GM15510 (cell line): ENCODE results near the gene BAIAP3.

Experiments
- POLR2A ChIP-seq: IDR thresholded peaks from 3 replicates; pipeline ENCODE4 v1.6.1; 2011; ENCODE audit warnings: borderline replicate concordance; ENCODE audit not compliant: insufficient read length; ENCODE audit errors: extremely low read depth

The BAIAP3 gene

DNA sequence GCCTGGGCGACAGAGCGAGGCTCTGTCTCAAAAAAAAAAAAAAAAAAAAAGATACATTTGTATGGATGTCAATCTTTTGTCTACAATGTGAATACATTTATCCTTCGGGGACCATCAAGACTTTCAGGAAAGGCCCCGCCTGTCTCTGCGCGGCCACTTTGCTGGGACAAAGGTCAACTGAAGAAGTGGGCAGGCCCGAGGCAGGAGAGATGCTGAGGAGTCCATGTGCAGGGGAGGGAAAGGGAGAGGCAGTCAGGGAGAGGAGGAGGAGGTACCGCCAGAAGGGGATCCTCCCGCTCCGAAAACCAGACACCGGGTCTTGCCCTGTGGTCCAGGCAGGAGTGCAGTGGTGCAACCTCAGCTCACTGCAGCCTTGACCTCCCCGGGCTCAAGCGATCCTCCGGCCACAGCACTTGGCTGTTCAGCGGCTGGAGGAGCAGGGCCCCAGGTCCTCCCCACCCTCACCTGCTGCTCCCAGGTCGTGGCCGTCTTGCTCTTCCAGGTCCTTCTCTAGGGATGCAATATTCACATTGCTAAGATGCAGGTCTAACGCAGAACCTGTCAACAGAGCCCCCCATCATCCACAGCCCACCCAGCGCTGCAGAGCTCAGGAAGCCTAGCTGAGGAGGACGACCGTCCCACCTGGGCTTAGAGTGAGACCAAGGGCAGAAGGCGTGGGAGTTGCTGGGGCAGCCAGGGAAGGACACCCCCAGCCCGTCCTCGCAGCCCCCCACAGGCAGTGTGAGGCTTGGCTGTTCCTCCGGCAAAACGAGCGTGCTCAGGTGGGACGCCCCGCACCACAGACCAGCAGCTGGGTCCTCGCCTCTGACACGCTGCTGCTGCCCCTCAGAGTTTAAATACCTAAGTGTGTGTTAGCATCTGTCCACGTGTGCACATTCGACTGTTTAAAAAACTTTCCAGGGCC lies 37.9 kb downstream of the BAIAP3 start:
- no peak for TF ChIP-seq POLR2A

DNA sequence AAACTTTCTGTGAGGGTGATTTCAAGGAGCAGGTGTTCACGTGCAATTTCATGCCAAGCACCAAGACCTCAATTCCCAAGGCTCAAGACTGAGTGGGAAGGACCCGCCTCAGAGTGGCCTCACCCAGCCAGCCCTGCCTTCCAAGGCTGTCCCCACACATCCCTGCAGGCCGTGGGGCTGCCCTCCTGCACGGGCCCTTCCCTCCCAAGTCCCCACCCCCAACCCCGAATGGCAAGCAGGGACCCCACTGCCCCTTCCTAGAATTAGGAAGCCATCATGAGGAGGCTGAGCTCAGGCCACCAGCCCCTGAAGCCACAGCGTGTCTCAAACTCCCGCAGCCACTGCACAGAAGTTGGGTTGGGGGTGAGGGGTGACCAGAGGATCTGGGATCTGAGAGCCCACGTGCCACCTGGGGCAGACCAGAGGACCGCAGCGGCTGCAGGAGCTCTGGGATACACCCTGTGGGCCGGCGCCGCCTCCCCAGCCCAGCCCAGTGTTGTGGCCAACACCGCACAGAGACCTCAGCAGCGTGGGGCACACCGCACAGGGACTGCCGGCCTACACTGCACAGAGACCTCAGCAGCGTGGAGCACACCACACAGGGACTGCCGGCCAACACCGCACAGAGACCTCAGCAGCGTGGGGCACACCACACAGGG lies 39.0 kb downstream of the BAIAP3 start:
- TF ChIP-seq POLR2A, result no peak

DNA sequence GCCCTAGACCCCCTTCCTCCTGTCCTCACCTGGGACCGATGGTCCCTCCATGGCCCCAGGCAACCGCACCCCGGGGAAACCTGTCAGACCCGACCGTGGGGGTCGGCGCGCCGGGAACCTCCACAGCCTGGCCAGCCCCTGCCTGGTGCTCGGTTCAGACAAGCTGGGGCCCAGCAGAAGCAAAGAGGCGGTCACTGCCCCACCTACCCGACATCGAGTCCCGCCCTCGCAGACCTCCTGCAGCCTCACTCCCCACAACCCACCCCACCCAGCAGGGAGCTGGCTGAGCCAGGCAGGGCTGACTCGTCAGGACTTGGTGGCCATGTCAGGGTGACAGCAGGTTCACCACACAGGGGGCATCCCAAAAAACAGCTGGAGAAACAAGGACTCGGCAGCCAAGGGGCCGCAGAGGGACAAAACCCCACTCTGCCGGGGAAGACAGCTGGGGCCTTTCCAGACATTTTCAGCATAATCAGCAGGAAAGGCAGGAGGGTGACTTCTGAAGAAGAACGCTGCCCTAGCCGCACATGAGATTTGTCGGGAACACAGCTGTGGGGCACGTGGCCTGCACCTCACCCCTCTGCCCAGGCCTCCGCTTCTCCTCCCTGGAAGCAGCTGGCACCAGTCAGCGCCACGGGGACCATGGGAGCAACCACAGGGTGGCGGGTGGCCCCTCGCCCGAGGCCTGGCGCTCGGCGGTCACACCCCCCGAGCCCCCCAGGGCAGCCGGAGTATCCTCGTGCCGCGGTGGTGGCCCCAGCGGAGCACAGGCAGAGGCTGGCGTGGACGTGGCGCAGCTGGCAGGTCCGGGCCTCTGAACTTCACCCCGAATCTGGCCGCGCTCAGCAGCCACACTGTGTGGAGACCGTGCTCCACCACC lies 41.2 kb downstream of the BAIAP3 start:
- TF ChIP-seq POLR2A, result no peak

DNA sequence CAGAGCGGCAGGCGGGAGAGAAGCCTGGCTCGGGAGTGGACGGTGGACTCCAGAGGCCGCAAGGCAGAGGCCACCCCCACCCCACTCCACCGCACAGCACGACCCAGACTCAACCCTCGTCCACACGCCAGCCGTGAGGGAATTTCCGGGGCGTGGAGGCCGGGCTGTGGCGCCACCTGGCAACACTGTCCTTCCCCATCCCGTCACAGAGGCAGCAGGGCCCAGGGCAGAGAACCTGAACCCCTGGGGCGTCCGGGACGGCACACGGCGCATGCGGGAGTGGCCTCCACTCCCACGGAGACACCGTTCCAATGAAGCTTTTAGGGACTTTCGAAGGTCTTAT lies 41.8 kb downstream of the BAIAP3 start:
- no peak for TF ChIP-seq POLR2A

DNA sequence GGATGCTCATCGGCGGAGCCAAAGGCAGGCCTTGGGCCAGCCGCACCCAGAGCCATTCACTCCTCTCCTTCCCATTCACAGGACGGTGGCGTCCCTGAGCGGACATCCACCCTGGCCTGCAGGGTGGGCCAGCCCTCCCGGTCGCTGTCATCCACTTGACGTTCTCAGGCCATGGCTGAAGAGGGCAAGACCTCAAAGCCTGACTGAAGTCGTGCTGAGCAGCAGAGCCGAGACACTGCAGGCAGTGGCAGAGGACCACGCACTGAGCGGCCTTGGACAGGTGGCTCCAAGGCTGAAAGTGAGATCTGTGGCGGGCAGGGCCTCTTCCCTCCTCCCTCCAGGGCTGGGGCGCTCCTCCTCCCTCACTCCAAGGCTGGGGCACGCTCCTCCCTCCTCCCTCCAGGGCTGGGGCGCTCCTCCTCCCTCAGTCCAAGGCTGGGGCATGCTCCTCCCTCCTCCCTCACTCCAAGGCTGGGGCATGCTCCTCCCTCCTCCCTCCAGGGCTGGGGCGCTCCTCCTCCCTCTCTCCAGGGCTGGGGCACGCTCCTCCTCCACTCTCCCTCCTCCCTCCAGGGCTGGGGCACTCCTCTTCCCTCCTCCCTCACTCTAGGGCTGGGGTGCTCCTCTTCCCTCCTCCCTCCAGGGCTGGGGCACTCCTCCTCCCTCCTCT lies 42.4 kb downstream of the BAIAP3 start:
- no peak for TF ChIP-seq POLR2A

DNA sequence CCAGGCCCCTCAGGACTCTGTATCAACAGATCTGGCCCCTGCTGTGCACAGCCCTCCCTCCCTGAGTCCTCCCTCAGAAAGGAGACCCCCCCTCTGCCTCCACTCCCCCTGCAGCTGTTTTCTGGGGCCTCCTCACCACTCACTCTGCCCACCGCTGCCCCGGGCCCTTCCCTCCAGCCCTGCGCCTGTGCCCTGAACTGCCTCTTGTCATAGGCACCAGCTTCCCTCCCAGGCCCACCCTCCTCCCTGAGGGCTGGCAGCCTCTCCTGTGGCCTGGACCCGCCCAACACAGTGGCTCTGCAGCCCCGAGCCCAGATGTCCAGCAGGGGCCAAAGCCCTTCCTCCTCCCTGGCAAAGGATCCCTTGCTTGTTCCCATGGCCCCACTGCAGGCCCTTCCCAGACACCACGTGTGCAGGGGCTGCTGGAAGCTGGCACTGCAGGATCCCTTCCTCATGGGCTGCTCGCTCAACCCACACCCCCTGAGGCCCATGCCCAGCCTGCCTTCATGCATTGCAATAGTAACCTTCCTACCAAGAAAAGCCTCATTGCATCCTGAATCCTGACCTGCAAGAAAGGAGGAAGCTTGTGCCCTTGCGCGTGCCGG lies 44.1 kb downstream of the BAIAP3 start:
- no peak for TF ChIP-seq POLR2A

DNA sequence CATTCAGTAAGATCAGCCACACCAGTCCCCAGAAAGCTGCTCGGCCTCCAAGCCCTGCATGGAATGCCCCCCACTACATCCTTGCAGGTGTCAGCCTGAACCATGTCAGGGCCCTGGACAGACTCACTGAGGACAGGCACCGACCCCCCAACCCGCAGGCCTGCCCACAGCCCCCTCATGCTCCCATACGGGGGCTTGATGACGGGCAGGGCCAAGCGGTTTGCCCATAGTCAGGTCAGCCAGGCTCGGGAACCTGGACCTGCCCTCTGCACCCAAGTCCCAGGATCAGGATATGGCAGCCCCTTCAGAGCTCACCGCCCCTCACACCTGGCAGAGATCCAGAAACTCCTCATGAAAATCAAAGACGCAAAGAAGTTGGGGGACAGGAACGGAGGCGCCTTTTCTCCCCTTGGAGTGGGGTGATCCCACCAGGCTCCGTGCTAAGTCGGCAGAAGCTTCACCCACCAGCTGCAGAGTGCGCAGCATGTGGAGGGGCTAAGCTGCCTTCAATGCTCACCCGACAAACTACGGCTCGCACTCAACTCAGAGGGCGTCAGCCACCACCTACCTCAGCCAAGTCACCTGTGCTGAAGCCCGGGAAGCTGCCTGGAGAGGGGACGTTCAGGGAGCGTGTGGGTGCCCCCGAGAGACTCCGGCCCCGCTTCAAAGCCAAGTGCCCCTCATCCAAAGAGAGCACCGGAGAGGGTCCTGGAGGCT lies 44.8 kb downstream of the BAIAP3 start:
- no peak for TF ChIP-seq POLR2A

DNA sequence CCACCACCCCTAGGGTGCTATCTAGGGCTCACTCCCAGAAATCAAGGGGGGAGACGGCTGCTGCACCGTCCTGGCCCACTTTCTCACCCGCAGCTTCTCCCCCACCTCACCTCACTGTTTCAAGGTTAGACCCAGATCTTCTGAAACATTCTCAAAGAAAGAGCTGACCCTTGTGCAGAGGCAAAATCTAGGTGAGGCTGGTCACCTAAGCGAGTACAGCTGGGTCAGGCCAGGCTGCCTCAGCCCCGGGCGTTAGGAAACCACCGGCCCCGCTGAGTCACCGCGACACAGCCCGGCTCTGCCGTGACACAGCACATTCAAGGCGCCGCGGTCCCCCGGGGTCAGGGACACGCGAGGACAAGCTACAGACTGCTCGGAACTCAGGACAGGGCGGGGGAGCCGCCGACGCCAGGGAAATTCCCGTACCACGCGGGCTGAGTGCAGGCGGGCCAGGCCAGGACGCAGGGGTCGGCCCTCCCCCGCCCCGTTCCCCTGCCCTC lies 45.4 kb downstream of the BAIAP3 start:
- no peak for TF ChIP-seq POLR2A

DNA sequence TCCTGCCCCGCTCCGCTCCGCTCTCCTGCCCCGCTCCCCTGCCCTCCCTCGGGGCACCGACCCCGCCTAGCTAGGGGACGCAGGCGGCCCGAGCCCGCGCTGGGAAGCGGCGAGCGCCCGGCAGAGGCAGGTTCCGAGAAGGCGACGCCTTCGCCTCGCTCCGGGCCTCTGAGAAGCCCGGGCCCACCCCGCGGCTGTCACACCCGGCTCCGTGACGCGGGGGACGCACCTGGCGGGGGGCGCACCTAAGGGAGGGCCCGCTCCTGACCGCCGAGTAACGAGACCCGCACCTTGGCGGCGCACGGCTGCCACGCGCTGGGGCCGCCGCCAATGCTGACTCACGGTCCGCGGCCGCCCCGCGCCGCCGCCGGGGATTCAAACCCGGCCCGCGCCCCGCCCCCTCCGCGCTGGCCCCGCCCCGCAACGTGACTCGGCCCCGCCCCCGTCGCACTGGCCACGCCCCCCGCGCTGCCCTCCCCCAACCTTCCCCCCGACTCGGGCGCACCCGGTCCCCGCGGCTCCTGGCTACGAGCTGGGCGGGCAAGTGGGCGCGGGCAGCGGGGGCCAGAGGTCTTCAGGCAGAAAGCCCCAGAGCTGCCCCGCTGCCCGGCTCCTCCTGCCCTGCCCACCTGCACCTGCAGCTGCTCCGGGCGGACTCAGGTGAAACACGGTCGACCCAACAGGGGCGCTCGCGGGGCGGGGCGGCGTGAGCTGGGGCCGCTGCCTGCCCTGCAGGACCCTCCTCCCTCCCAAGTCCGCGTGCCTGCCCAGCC lies 46.0 kb downstream of the BAIAP3 start:
- TF ChIP-seq POLR2A, result peak; percentile 77

DNA sequence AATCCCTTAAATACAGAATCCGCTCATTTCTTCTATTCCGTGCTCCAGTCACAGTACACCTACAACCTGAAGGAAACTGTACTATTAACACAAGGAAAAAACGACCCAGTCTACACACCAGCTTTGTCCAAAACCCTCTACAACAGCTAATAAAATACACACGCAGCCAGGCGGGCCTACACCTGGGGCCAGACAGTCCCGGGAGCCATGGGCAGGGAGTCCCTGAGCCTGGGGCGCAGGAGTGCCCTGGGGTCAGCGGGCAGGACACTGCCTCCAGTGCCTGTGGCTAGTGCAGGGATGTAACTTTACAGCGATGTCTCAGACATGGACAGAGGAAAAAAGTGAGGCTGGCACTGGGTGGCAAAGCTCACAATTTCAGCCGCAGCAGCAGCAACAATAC lies 46.8 kb downstream of the BAIAP3 start:
- no peak for TF ChIP-seq POLR2A

DNA sequence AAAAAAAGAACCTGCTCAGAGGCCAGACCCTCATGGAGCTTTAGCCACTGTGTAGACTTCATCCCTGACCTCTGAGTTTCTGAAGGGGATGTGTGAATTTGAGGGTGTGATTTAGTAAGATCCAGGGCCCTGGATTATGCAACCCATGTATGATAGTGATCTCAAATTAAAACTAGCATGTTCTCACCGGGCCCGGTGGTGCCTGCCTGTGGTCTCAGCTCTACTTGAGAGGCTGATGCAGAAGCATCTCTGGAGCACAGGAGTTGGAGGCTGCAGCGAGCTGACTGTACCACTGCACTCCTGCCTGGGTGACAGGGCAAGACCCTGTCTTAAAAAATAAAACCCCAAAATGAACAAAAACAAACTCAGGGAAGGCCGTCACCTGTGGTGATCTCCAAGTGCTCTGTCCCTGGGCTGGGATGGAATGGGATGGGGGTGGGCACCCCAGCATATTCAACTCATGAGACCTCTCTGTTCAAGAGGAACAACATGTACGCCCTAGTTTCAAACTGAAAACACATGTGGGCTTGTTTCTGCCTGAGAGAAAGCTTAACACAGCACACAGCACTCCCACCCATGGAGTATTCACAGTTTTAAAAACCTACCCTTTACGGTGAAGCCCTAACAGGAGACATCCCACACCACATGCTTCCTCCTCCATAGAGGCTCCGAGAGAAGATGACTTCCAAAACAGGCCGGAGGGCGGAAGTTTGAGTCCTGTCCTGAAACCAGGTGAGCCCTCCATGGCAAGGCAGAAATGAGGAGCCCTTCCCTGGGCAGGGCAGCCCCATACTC lies 48.4 kb downstream of the BAIAP3 start:
- no peak for TF ChIP-seq POLR2A

DNA sequence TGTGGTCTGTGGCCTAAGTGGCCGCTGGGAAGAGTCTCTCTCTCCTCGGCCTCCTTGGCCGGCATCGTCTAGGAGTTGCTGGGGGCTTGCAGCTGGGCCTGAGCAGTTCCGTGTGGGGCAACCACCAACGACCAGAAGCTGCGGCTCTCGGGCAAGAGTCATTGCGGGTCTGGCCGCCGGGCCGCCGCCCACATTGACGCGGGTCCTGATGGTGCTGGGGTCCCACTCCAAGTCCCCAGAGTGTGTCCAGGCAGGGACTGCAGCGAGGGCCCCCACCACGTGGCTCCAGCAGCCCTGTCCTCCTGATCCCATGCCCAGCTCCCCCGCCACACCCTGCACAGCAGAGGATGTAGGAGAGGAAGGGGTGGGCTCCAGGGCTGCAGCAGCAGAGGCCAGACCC lies 50.1 kb downstream of the BAIAP3 start:
- no peak for TF ChIP-seq POLR2A
